ENCODE data around the gene COLEC11.

- no peak for TF ChIP-seq CTCF (IDR thresholded peaks at IDR 0.05)
- TF ChIP-seq ZFX (IDR thresholded peaks at IDR 0.05; ENCODE audit: borderline replicate concordance), result no peak
Measured at GRCh38 chr2:3667151-3667631, 72.3 kb downstream of the COLEC11 start.
